ENCODE data around the gene PRPF4.
"Not testable (repeated sequence)": the region's sequence is repeated elsewhere in the genome, so short reads cannot be mapped to it uniquely, and the experiment has no call there.

Gene PRPF4

DNA sequence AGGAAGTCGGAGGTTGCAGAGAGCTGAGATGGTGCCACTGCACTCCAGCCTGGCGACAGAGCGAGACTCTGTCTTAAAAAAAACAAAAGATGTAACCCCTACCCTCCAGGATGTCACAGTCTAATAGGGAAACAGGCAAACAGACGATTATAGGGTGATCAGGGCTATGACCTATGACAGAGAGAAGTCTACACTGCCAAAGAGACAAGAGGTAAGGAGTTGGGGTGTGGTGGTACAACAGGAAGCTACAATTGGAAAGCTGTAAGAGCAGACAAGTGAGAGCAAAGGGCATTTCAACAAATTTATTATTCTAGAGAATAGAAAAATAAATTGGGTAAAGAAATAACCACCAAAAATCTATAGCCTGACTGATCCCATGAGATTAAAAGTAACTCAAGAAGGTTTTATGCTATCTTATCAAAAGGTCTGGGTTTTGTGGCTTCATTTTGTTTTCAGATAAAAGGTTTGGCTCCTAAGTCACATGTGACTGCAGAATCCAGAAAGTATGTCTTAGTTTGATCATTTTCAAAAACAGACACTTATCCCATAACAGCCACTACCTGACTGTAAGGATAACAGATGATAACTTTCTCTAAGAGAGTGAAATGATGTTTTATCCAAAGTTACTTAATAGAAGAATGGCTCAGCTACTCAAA is 7.4 kb upstream of the PRPF4 start:
- no peak for DNase-seq (ENCODE audit: low read depth)

DNA sequence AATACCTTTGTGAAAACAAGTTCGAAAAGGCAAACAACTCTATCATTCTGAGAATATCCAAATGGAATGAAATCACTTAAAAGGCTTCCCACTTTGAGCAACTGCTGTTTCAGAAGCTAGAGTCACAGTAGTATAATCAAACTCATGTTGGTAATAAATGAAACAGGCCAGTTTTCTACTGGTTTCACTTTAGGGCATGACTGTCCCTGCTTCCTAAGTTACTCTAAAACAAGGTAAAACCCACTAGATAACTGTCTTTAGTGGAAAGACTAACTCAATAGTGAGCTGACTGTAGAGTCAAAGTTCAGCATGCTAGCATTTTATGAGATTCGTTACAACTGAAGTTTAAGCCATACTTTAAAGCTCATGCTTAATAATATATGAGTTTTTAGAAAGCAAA is 6.1 kb upstream of the PRPF4 start:
- no peak for DNase-seq (ENCODE audit: low read depth)

DNA sequence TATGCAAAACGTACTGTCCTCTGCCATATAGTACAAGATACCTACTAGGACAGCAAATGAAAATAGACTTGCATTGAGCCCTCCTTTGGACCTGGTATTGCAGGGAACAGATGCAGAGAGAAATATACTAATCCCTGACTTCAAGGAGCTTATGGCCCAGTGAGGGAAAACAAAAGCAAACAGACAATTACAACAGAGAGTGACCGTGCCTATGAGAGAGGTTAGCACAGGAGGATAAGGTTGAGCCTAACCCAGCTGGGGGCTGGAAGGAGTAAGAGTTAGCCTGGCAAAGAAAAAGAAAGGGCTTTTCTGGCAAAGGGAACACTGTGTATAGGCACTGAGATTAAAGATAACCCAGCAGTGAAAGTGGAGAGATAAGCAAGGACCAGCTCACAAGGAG is 5.6 kb upstream of the PRPF4 start:
- DNase-seq (ENCODE audit: low read depth), result no peak

DNA sequence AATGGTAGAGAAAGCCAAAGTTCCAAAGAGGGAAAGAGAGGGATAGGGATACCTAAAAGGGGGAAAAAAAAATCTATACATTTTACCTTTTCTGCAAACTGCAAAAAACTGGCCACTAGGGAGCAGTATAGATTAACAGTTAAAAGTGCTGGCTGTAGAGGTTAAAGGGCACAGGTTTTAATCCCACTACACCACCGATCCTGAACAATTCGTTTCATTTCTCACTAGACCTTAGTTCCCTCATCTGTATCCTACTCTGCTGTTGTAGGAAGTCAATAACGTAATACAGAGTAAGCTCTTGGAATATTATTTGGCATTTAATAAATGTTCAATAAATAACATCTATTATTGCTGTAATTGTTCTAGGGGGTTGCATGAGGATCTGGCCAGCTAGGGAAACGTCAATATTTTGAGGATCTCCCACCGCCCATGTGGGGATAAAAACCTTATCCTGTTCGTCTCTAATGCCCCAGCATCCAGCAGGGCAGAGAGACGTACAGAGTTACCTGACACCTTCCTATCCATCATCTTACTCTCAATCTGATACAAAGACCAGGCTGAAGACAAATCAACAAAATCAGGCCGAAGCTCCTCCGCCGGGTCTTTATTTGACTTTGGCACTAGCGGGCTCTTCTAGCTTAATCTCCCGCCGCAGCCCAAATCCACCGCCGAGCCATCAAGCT is 843 bp upstream of the PRPF4 start:
- DNase-seq (ENCODE audit: low read depth), result no peak

DNA sequence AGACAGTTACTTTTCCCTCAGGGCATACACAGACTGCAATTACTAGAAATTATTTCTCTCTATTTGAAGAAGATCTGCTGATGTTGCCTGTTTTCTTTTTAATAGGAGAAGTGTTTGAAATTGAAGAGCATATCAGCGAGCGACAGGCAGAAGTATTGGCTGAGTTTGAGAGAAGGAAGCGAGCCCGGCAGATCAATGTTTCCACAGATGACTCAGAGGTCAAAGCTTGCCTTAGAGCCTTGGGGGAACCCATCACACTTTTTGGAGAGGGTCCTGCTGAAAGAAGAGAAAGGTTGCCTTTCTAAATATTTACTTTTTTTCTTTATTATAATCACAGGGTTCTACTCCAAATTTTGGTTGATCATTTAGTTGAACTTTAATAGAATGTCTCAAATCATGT is 3.4 kb downstream of the PRPF4 start:
- no peak for DNase-seq (ENCODE audit: low read depth)

DNA sequence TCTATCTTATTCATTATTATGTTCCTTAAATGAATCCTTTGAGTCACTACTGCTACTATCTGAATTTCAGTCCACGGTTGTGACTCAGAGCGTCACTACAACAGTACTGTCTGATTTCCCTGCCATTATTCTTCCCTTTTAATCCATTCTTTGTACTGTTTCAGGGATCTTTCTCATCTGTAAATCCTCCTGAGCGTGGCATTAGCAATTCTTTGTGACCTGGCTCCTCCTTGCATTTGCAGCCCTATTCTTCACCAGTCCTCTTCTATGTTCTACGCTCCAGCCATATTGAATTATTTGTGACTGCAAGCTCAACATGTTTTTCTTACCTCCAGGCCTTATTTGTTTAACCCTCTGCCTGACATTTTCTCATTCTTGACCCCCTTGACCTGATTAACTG is 5.9 kb downstream of the PRPF4 start:
- DNase-seq (ENCODE audit: low read depth), result no peak

DNA sequence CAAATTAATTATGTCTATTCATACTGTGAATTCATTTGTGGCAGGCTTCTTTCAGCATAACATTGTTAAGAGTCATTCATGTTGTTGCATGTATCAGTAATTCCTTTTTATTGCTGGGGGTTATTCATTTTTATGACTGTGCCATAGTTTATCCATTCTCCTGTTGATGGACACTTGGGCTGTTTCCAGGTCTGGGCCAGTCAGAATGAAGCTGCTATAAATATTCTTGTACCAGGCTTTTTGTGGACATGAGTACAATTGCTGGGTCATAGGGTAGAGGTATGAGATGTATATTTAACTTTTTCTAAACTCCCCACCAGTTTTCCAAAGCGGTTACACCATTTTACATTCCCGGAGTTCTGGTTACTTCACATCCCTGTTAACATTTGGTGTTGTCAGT is 13.6 kb downstream of the PRPF4 start:
- DNase-seq (ENCODE audit: low read depth), result no peak

DNA sequence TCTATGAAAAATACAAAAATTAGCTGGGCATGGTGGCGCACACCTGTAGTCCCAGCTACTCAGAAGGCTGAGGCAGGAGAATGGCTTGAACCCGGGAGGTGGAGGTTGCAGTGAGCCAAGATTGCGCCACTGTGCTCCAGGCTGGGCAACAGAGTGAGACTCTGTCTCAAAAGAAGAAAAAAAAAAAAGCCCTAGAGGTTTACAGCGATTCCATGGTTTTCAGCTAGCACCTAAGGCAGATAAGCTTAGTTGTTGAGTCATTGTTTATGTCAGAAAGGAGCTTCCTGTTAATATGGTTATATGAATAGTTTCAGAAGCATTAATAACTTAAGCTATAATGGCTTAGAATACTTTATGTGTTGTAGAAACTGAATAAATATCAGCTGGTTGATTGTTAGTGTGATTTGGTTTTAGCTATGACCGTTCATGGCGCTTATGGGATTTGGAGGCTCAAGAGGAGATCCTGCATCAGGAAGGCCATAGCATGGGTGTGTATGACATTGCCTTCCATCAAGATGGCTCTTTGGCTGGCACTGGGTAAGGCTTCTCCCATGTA is 14.7 kb downstream of the PRPF4 start:
- DNase-seq (ENCODE audit: low read depth), result no peak

DNA sequence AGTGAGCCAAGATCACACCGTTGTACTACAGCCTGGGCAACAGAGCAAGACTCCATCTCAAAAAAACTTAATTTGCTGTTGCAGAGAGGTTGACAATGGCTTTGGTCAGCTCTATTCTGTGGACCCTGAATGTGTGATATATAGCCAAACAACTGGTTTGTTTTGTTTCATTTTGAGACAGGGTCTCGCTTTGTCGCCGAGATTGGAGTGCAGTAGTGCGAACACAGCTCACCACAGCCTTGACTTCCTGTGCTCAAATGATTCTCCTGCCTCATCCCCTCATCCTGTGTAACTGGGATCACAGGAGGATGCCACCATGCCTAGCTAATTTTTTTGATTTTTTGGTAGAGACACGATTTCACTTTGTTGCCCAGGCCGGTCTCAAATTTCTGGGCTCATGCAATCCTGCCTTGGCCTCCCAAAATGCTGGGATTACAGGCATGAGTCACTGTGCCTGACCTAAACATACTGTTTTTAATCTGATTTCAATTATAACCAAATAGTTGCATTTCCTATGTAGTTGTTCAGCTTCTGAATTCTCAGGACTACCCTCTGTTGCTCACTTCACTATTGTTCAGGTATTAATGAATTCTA is 17.9 kb downstream of the PRPF4 start:
- no peak for DNase-seq (ENCODE audit: low read depth)

DNA sequence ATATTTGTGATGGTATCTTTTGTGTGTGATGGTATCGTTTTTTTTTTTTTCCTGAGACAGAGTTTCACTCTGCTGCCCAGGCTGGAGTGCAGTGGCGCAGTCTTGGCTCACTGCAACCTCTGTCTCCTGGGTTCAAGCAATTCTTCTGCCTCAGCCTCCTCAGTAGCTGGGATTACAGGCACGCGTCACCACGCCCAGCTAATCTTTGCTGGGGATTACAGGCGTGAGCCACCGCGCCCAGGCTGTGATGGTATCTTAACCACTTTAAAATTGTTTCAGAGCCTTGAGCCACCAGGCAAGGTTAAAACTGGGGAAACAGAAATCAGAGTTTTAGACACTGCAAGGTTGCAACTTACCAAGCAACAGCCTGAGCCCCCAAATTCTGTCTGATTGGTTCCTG is 20.8 kb downstream of the PRPF4 start:
- DNase-seq (ENCODE audit: low read depth), result not testable (repeated sequence)

DNA sequence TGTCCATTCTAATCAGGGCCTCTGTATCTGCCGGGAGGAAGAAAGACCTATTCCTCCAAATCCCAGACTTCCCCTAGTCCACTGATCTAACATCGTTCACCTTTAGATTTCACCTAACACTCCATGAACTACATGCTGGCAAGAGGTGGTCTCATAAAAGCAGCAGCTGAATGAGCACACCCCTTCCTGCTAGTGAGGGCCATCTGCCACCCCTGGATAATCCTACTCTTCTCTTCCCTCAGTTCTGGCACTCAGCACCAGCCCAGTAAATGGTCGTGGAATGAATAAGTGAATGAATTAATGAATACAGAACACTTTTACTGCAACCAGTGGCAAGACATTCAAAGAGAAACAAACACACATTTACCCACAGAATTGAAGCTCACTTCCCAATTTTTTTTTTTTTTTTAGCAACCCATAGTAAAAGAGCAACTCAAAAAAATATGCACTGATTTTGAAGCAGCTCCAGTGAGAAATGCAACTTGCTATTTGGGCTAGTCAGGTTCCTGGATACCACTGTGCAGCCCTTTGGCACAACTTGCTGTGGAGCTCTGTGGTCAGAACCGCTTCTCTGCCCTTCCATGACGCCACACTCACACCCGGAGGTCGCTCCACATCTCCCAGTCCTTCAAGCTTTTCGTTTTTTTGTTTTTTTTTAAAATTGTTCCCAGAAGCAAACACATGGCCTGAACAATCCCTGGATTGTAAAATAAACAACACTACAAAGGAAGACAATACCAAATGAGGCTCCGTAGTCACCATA is 21.5 kb downstream of the PRPF4 start:
- DNase-seq (ENCODE audit: low read depth), result no peak

DNA sequence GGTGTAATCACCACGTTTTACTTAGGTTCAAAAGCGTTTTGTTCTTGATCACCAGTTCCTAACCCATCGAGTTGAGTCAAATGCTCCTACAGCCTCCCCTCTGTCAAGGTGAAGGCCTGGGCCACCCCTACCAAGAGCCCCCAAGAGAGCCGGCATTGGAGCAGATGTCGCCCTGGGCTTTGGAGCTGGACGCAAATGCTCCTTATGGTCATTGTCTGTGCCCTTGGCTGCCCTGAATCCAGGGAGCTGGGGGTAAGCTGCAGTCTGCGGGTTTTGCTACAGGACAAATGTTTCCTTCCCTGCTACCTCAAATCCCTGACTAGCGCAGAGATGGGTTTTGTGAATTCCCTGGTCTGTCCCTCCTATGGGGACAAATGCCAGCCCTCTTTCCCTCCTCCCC is 22.9 kb downstream of the PRPF4 start:
- DNase-seq (ENCODE audit: low read depth), result no peak

DNA sequence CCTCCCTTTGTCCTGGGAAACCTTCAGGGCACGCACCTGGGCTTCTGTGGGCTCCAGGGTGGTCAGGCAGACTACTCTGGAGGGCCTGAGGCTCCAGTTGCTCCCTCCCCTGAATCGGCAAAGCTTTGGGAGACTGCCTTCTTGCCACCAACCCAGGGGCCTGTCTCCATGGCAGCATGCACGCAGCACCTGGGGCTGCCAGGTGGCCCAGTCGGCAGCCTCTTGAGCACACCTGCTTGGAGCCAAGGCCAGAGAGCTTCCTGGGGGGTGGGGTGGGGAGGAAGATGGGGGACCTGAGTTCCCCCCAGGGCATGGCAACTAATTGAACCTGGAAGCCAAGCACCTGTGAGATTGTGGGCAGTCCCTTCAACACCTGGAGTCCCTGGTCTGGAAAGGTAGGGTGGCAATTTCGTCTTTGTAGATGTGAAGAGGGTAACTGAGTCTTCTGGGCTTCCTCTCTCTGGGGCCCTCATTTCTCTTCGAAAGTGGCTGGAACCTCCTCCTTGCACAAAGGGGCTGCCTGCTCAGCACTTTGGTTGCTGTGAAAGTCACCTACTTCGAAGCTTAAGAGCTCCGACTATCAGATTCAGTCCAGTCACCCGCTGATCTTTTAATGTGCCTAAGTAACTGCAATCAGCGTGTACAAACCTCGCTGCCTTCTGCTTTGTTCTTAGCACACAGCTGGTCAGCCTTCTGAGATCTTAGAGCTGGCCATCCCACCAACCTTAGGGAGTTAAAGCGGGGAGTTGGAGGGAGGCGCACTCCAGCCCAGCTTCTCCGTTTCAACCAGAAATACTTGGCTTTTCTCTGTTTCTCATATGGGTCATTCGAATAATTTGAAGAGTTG is 23.7 kb downstream of the PRPF4 start:
- no peak for DNase-seq (ENCODE audit: low read depth)

DNA sequence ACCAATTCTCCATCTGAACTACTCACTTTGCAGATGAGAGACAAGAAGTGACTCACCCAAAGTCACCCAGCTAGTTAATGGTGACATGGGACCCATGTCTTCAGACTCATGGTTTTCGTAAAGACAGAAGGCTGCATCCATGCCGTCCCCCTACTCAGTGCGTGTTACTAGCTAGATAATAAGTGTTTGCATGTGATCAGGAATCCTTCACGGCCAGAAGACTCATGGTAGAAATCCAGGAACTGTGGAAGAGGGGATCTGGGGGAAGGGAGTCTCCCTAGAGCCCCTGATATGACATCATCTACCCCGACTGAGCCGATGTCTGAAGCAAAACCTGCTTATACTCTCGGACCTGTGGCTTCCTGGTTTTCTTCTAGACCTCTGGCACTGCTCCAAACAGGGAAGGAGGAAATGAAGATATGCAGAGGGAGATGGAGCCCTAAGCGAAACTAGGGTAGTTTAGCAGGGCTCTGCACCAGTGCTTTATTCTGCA is 24.4 kb downstream of the PRPF4 start:
- DNase-seq (ENCODE audit: low read depth), result no peak

DNA sequence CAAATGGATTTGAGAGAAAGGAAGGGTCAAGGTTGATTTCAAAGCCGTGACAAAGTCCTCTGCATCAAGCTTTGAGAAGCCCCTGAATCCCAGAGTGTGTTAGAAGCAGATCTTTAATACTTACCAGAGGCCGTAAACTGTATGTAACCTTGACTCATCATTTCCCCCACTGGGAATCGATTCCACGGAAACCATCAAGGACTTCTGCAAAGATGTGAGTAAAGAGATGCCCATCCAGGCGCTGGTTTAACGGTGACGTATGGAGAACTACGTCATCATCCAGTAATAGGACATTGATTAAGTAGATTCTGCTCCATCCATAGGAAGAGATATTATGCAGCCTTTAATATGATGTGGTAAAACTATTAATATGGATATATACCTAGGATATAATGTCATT is 26.1 kb downstream of the PRPF4 start:
- no peak for DNase-seq (ENCODE audit: low read depth)

DNA sequence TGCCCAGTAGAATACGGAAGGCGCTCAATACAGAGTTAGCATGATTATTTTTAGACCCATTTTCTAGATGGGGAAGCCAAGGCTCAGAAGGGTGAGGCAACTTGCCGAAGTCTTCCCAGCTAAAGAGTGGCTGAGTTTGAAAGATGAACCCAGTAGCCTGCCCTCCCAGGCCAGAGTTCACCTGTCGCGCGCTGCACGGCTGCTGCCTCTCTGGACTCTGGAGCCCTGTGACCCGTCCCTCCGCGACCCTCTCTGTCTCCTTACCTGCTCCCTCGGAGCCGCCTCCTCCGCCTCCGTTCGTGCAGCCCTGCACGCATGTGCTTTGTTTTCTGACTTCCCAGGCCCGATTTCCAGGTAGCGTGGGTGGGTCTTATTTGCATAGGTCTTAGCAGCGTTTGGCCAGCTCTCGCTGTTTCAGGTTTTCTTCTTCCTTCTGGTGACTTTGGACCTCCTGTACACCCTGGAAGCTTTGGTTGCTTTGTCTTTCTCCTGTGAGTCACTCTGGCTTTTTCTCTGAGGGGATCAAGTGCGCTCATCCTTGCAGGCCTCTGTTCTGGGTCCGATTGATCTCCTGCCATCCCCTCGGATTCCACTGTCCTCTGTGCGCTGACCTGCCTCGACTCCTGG is 27.4 kb downstream of the PRPF4 start, which contains the start of gene RNF183:
Gene RNF183, minus strand, starts transcription at position 585 of the 627 bp plus-strand sequence. CDS start 5,192 bp downstream, outside the sequence.
- no peak for DNase-seq (ENCODE audit: low read depth)

DNA sequence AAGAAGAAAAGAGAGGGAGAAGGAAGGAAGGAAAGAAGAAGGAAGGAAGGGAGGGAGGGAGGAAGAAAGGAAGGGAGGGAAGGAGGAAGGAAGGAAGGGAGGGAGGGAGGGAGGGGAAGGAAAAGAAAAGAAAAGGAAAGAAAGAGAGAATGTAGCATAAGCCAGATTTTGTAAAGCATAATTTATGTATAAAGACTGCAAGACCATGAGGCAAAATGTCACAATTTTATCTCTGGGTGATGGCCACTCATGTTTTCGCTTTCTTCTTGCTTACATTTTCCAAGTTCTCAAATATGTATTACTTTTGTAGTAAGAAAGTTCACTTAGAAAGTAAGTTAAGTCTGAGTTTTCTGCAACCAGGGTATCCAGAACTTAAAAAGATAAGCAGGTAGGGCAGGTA is 31.1 kb downstream of the PRPF4 start:
- no peak for DNase-seq (ENCODE audit: low read depth)

DNA sequence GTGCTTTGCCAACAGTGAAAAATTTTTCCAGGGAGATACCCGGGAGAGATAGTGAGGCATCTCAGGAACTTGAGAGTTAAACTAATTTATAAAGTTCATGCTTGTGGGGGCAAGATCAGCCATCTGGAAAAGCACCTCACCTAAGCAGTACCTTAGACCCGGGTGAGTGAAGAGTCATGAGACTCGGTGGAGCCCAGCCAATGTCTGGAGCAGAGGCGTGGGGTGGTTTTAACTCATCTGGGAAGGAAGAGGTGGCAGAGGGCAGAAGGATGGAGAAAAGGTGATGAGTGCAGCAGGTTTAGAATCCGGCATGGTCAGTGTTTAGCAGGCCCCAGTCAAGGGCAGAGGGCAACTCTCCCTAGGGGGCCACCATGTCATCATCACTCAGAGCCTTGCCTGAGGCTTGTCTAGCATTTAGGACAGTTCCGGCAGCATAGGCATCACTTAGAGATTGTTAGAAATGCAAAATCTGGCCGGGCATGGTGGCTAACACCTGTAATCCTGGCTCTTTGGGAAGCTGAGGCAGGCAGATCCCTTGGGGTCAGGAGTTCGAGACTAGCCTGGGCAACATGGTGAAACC is 32.0 kb downstream of the PRPF4 start:
- no peak for DNase-seq (ENCODE audit: low read depth)

DNA sequence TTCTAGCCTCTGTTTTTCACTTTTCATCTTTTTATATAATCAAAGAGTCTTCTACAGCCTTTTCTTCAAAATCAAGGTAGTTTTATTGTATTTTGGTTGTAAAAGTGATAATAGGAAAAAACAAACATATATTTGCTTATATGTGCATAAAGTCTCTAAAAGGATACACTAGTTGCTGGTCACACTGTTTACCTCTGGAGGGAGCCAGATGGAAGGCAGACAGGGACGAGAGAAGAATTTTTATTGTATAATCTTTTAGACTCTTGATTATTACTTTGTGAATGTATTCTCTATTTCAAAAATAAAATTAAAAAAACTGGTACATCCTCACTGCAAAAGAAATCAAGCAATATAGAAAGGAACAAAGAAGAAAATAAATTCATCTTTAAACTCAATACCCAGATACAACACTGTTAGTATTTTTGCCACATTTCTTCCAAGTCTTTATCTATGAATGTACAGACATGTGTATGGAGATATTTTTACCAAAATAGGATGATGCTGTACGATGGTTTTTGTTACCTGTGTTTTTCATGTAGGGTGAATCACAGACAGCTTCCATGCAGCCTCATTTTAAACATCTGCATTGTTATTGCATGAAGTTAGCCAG is 33.9 kb downstream of the PRPF4 start:
- DNase-seq (ENCODE audit: low read depth), result no peak

DNA sequence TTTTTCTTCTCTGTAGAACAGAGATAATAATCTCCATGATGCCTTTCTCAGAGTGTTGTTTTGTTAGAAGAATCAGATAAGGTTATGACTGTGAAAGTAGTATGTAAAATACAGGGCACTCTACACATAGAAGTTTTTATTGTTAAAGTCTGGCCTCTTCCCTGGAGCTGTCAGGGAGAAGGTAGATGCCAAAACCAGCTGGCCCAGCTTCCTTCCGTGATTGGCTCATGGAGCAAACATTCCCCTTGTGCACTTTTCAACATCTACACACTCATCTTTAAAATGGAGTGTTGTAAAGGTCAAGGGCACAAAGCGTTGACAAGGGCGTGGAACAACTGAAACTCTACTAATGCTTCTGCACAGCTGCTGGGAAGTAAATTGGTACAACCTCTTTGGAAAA is 35.1 kb downstream of the PRPF4 start:
- no peak for DNase-seq (ENCODE audit: low read depth)
